Stimulated activated CD8-positive, alpha-beta memory T cell treated with anti-CD3 and anti-CD28 coated beads, Interleukin-7, amount 100 ng/mL, for 24 hours (primary cell): Measurements from ENCODE around the gene TMEM140.
"Not testable (repeated sequence)": the region's sequence is repeated elsewhere in the genome, so short reads cannot be mapped to it uniquely, and the experiment has no call there.

Source experiments
- DNase-seq: peaks from one replicate; pipeline ENCODE4 v3.0.0-alpha.2; 2020; ENCODE audit warnings: low read depth

The TMEM140 gene

DNA sequence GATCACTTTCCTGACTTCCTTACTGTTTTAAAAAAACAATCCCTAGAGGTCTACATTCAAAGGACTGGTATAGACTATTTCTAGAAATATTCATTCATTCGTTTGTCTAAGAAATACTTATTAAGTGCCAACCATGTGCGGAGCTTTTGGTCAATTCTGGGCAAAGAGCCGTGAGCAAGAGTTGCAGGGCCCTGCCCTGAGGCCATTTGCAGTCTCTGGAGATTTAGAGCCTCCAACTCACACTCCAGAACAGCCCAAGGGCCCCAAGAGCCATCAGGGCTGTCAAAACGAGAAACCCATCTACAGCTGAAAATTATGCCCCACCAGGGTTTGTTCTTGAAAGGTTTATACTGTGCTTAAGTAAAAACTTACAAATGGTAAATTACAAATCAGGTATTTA, 47.3 kb downstream of the TMEM140 start:
- no peak for DNase-seq

DNA sequence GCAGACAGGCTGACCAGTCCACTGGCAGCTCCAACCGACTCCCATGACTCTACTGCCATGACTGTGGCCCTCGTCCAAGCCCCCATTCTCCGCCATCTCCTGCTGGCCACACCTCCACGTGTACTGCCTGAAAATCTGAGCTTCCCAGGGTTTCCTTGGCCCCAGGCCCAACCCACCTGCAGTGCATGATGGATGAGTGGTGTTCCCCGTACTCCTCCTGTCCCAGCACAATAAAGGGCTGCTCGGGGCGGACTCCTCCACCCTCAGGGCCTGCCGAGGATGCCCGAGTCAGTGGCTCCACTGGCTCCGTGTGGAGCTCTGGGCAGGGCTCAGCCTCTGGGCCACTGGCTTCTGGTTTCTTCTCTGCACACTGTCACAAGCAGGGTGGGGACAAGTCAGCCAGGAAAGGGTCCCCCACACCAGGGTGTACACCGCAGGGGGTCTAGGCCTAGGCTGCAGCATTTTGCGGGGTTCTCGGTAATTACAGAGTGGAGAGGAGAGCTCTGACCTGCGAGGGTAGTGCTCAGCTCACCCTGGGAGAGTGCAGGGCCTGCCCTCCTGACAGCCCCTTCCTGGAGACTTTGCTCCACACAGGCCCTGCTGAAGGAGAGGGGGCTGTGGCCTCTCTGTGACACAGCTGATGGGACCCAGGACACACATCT, 48.2 kb downstream of the TMEM140 start:
- DNase-seq, result no peak

DNA sequence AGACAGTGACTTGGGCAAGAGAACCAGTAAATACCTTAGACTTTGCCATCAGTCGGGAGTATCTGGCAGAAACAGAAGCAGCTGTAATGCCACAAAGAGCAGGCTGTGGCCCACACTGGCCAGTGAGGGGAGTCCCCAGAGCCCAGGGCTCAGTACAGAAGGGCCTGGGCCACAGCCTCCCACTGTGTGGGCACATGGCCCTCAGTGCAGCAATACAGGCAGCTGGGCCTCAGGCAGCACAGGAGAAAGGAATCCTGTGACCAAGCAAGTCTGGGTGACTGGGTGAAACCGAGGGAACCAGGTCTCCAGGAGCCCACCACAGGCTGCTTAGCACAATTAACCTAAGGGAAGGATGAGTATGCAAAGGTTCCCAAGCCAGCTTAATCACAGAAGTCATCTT, 49.5 kb downstream of the TMEM140 start:
- DNase-seq, result no peak

DNA sequence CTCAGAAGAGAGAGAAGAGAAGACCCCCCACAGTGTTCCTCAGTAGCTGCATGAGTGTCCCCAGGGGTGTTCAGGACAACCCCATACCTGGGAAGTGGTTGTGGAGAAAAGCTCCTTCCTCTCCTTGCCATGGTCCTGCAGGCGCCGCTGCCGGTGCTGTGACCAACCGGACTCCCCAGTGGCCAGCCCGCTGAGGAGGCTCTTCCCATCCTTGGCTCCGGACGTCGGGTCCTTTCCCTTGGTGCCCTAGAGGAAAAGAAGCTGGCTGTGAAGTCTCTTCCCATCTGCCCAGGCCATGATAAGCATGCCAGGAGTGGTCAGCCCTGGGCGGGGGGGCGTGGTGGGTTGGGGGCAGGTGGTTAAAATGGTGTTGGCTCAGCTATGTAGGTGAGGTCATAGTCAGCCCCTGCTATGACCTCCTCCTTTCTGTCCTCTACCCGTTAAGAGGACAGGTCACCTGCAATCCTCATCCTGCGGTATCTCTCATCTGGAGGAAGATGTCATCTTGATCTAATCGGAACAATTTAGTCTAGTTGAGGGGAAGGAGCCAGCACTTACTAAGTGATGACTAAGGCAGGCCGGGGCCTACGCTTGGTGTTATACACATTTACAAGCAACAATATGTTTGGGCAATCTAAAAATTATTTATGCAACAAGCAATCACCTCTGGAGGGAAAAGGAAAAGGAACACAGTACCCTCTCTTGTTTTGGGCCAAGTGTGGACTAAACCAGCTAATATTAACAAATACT, 50.2 kb downstream of the TMEM140 start:
- no peak for DNase-seq

DNA sequence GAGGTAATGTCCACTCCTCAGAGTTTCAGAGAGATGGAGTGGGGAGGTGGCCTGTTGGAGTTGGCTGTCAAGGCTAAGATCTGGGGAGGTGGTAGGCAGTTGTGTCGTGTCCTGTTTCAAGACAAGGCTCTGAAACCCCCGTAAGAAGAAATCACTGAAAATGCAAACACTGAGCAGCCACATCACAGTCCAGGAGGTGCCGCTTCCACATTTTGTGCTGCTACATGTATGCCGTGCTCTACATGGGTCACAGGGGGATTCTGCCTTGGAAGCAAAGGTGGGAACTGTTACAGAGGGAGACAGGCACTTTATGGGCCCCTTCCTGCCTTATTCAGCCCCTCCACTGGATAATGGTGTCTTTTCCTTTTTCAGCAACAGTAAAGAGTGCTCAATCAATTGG, 51.6 kb downstream of the TMEM140 start:
- no peak for DNase-seq

DNA sequence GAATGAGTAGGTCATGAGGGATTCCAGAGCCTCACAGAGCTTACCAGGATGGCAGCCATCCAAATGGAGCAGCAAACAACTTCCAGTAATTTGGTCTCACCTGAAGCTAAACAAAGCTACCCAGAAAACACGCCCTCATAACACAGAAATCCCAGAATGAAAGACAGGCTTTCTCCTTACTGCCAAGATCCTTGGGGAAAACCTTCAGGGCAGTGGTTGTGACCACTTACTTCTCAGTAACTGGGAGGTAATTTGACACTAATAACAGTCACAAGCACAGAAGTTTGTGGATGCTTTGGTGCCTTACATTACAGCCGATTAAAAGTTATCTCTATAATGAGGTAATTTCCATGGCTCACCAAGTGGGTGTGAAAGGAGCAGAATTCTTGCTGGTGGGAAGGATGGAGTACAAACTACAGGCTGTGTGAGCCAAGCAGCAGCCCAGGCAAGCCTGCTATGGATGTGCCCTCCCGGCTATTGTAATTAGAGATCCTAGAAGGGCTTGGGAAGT, 53.0 kb downstream of the TMEM140 start:
- no peak for DNase-seq

DNA sequence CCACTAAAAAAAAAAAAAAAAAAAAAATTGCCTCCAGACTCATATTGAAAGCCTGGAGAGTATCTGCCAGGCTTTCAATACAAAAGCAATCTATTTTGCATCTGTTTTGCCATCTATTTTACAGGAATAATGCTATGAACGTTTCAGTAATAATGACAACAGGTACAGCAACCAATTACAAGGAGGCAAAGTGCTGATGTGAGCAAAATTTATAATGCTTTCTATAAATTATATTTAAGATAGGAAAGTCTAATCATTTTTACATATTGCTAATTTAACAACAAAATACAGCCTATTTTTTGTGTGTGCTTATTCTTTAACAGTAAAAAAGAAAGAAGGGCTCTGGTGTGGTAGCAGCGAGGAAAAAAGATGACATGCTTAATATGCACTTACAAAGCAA, 53.5 kb downstream of the TMEM140 start:
- DNase-seq, result no peak

DNA sequence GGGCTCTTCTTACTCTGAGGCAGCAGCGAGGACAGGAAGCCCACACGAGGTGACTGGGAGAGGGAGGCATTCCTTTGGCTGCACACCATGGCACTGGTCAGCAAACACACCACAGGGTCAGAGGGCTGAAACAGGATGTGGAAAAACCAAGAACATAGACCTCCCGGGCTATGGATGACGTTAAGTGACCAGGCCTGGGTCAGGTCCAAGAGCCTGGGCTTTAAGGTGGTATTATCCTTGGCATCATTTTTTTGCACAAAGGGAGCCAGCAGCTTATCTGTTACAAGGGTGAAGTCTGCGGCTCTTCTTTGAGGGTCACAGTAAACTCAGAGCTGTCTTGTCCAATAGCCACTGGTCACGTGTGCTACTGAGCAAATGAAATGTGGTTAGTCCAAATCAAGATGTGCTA, 56.5 kb downstream of the TMEM140 start:
- no peak for DNase-seq

DNA sequence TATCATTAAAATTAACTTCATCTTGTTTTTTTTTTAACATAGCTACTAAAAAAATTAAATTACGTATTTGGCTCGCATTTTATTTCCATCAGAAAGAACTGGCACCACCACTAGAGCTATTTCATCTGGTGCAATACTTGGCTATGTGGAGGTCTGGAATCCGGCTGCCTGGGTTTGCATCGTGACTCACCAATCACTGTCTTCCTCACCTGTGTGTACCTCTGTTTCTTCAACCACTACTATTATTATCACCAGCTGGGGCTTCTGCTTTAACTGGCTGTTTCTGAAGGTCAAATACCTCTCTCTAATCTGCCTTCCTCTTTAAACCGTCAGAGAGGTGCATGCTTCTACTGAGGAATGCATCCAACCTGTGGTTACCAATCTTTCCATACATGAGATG, 57.0 kb downstream of the TMEM140 start:
- DNase-seq, result no peak

DNA sequence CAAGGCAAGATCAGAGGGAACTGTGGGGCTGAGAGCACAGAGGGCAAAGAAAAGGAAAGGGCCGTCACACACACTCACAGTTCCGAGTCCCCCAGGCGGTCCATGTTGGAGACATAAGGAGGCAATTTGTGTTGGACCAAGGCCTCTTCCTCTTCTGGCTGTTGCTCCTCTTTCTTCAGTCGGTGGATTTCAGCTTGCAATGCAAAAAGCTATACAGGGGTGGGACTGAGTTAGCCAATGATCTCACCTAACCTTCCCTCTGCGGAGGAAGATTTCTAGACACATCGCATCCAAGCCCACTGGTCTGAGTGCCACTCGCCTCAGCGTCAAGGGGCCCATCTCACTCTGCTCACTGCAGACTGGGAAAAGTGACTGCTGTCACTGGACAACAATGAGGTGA, 58.0 kb downstream of the TMEM140 start:
- no peak for DNase-seq

DNA sequence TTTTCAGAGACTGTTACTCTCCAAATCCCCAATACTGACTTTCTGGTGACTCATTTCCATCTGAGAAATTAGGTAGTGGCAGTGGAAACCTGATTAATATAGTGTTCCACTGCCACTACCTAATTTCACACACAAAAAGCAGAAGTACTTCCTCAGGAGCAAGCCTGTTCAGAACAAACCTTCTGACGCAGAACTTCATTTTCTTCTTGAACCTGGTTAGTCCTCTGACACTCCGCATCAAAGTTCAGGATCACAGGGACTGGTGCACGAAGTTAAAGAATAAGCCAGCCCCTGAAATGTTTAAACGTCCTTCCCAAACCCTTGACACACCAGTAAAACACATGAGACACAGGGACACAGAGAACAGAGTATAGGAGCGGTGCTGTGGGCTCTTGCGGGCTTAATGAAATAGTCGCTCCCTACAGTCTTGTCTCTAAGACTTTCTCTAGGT, 59.1 kb downstream of the TMEM140 start:
- DNase-seq, result no peak

DNA sequence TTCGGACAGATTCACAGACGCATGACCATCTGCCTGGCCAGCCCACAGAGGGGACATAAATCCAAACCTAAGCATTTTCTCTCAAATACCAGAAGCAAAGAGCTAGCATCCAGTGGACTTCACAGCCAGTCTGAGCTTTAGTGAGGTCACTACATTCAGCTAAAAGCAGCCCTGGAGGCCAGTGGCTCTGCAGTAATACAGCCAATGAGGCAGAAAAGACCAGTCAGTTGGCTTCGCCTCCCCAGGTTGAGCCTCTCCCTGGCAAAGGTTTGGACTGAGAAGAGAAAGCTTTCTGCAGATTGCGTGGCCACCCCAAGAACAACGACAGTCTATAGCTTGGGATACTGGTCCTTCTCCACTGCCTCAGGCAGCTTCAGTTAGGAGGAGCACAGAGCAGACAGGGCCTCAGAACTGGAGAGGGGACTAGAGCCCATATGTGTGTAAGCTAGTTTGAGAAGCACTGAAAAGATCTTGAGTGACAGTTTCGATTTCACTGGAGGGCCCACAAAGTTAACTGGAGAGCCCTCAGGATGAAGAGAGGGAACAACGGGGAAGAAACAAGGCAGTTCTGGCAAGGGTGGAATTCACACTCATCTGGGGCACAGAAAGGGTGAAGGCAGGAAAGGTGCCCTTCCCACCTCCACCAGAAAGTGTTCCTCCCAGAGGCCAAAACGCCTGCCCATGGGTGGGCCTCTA, 59.7 kb downstream of the TMEM140 start:
- no peak for DNase-seq

DNA sequence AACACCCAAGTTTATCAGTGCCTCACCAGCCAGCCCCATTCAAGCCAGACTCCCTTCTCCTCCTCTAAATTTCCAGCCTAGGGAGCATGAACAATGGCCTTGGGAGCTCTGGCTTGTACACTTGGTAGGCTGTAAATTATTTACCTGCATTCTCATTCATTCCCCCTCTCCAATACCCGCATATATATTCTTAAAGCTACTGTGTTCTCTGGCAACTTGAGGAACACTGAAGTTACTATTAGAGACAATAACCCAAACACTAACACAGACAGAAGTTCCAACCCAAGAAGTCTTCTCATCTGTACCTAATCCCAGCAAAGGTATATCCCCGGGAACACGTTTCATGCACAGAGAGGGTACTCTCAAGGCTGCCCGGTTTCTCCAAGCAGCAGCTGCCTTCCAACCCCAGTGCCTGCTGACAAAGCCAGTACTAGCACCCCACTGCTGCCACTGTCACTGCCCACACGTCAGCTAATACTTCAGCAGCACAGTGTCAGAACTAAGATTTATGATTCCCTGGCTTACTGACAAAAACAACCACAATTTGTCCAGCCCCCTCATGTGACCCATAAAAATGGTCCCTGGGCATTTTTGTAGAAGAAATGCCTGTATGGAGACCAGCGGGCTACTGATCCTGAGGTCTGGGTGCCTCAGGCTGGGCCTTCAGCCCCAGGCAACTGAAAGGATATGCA, 60.4 kb downstream of the TMEM140 start:
- no peak for DNase-seq

DNA sequence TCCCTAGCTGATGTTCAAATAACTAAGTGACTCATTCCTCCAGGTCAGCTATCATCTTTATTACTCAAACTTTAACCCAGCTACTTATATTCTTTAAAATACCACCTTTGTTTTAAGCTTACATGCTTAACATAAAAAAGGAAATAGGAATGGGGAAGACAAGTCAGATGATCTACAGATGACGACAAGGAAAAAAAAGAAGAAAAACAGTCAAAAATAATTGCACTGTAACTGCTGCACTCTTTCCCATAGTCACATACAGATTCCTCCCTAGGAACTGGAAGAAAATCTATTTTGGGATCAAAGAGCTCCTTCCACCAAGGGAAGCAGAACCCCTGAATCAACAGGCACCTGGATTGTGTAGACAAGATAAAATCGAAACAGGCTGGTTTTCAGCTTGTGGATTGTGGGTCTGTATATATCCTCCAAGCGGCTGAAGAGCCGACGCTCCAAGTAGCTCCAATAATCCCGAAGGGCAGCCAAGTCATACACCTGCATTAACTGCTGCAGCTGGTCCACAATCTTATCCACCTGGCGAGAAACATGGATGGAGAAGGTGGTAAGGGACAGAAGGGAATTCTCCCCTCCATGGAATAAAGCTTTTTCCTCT, 61.5 kb downstream of the TMEM140 start:
- no peak for DNase-seq

DNA sequence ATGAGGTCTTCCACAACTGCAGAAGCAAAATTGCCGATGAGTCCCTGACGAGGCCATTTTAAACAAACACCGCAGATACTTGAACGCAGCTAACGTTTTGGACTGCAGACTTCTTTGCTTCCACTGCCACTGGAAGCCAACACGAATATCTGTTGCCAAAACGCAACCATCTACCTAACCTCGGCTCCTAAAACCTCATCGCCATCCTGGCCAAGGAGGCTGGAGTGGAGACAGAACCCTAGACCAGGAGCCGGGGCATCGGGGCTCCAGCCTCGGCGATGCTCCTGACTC, 63.0 kb downstream of the TMEM140 start:
- DNase-seq, result no peak

DNA sequence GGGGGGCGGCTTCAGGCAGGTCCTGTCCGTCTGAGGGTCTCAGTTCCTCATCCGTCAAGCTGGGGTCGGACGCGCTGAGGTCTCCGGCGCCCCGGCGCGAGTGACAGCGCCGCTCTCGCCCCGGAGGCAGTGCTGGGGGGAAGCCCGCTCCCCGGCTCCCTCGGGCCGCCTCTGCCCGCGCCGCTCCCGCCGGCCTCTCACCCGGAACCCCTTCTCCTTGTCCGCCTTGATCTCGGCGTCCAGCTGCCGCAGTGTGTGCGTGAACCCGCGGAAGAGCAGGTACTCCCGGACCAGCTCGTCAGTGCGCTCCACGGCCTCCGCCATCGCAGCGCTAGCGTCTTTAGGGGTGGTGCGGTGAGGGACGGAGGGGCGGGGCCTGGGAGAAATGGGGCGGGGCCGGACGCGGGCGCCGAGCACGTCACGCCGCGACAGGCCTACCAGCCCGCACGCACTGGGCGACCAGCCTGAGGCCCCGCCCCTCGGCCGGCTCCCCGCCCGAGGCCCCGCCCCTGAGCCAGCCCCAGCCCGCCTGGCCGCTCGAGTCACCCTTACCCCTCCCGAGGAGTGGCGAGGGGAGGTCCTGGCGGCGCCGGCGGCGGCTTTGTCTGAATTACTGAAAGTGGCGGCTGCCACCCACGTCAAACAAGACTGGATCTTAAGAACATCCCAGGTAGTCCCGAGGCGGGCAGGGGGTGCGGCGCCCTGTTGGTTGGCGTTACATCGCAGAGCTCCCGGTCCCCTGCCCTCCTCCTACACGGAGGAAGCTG, 63.5 kb downstream of the TMEM140 start, which contains the start of gene WDR91:
TSS of gene WDR91 (minus strand) at position 348 of the 767 bp plus-strand sequence. CDS start at position 324, 24 bp downstream.
- DNase-seq, result peak; percentile 92

DNA sequence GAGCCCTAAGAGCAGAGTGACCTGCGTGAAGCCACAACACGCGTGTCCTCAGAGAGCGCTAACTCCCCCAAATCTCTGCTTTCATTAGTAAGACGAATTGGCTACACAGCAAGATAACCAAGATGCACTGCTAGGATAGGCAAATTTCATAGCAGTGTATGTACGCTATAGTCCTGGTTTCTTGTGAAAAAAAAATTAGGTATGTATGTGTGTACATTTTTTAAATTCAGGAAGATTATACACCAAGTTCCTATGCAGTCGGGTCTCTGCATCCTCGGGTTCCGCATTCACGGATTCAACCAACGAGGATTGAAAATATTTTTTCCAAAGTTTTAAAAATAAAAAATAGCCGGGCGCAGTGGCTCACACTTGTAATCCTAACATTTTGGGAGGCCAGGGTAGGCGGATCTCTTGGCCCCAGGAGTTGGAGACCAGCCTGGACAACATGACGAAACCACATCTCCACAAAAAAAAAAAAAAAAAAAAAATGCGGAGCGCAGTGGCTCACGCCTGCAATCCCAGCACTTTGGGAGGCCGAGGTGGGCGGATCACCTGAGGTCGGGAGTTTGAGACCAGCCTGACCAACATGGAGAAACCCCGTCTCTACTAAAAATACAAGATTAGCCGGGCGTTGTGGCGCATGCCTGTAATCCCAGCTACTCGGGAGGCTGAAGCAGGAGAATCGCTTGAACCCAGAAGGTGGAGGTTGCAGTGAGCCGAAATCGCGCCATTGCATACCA, 64.2 kb downstream of the TMEM140 start:
- not testable (repeated sequence) for DNase-seq

DNA sequence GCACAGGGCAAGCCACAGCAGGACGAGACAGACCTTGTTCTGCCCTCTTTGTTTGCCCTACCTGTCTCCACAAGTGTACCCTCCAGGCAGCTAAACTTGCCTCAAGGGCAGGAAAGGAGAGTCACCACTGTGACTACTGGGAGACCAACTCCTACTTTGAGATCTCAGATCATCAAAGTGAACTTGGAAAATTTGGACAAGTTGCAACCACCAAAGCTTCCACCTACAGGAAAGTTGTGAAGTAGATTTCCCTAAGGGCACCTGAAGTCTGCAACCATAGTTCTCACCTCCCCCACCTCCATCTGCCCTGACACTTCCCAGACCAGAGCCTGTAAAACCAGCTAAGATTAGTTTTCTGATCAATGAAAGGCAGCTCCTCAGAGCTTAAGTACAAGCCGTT, 66.0 kb downstream of the TMEM140 start:
- no peak for DNase-seq

DNA sequence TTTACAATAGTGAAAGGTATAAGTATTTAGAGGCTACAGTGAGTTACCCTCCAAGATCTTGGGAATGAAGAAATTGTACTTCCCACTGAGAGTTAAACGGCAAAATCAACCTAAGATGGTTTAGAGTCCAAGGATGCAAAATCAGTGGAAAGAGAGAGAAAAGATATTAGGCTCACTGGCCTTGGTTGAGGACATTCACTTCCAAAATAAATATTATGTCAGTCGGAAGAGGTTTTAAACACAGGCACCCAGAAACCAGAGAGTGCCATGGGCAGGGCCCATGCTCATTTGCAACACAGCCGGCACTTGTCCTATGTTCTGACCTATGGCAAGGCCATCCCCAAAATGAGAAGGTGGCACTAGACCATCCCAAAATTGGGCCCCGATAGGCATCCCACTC, 67.3 kb downstream of the TMEM140 start:
- DNase-seq, result no peak

DNA sequence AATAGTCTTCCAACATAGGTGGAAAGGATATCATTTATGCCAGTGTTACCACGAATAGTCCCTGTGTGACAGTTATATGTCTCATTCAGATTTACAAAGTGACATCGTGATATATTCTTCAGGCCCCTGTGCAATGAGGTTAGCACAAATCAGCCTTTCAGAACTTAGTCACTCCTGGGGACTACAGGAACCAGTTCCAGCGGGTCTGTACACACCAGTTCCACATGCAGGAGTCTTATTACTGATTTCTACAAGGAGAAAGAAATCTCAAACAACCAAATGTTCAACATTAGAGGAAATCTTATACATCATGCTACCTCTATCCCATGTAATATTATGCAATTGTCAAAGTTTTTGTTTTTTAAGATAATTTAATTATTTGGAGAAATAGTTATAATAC, 67.8 kb downstream of the TMEM140 start:
- DNase-seq, result no peak
